NT2/D1 (cell line): Measurements from ENCODE around the gene DPP6.

Source experiments
- DNase-seq: peaks from one replicate; pipeline ENCODE4 v3.0.0-alpha.2; 2011; ENCODE audit warnings: low read depth, low spot score
- H3K27me3 ChIP-seq: 2 replicates; pipeline ENCODE4 v1.6.0; 2011; ENCODE audit warnings: mild to moderate bottlenecking; ENCODE audit not compliant: insufficient read length, insufficient read depth
- H3K36me3 ChIP-seq: 2 replicates; pipeline ENCODE4 v1.6.1; 2011; ENCODE audit warnings: mild to moderate bottlenecking, low read length, mixed read lengths; ENCODE audit not compliant: insufficient read depth, insufficient read length
- H3K4me1 ChIP-seq: 2 replicates; pipeline ENCODE4 v1.5.1; 2011; ENCODE audit not compliant: insufficient read depth, insufficient read length
- H3K4me3 ChIP-seq: 2 replicates; pipeline ENCODE4 v1.5.1; 2011; ENCODE audit warnings: low read depth; ENCODE audit not compliant: insufficient read length
- H3K9ac ChIP-seq: 2 replicates; pipeline ENCODE4 v1.6.0; 2011; ENCODE audit warnings: low read depth; ENCODE audit not compliant: insufficient read length
- H3K9me3 ChIP-seq: 2 replicates; pipeline ENCODE4 v1.5.1; 2011; ENCODE audit warnings: mild to moderate bottlenecking, low read length; ENCODE audit not compliant: insufficient read depth
- SUZ12 ChIP-seq: IDR thresholded peaks from 2 replicates; pipeline ENCODE4 v1.6.1; 2011; ENCODE audit not compliant: insufficient read length, insufficient read depth; ENCODE audit errors: extremely low read depth
- YY1 ChIP-seq: IDR thresholded peaks from 2 replicates; pipeline ENCODE4 v1.6.1; 2011; ENCODE audit not compliant: insufficient read length, insufficient read depth
- ZNF274 ChIP-seq: IDR thresholded peaks from 2 replicates; pipeline ENCODE4 v1.6.1; 2011; ENCODE audit warnings: mild to moderate bottlenecking, low read depth, low read length

Gene DPP6

GRCh38 chr7:154256150-154256549 is 204.0 kb downstream of the DPP6 start:
- Histone ChIP-seq H3K4me1 (no peaks in the 10 kb centered on the region), H3K27me3 (no peaks in the 10 kb centered on the region), H3K9ac (no peak overlapping the region), H3K9me3 (no peaks in the 10 kb centered on the region), H3K36me3 (no peaks in the 10 kb centered on the region), H3K4me3 (no peak overlapping the region)
- TF ChIP-seq YY1, result no peak
- no peak for DNase-seq

DNA sequence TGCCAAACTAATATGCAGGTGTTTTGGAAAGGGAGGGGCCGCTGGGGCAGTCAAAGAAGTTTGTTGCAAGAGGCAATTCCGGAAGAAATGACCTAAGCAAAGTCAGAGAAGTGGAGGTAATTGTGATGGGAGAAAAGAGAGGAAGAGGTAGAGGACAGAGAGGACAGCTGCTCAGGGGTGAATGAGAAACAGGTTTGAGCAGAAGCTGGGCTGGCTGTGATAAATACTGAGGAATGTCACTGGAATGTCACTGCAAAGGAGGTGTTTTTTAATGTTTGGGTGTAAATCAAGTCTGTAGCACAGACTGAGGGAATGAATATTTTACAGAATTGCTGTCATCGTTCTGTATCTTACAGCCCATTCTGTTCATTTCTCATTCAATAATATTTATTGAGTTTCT is 207.2 kb downstream of the DPP6 start:
- H3K9ac ChIP-seq, result no peak overlapping the region
- H3K9me3 ChIP-seq, result no peaks in the 10 kb centered on the region
- no peak for DNase-seq
- no peaks in the 10 kb centered on the region for H3K36me3 ChIP-seq
- TF ChIP-seq YY1 (no peak), SUZ12 (no peak), ZNF274 (no peak)
- no peaks in the 10 kb centered on the region for H3K27me3 ChIP-seq
- no peak overlapping the region for H3K4me3 ChIP-seq
- H3K4me1 ChIP-seq, result no peaks in the 10 kb centered on the region

- Histone ChIP-seq H3K9ac (no peak overlapping the region), H3K9me3 (no peaks in the 10 kb centered on the region), H3K36me3 (no peaks in the 10 kb centered on the region), H3K27me3 (no peaks in the 10 kb centered on the region), H3K4me1 (no peaks in the 10 kb centered on the region), H3K4me3 (no peak overlapping the region)
- TF ChIP-seq SUZ12, result no peak
- TF ChIP-seq YY1, result no peak
- TF ChIP-seq ZNF274, result no peak
- no peak for DNase-seq
Observed at GRCh38 chr7:154287356-154287755, 235.2 kb downstream of the DPP6 start.

GRCh38 chr7:154289119-154289518 is 236.9 kb downstream of the DPP6 start:
- Histone ChIP-seq H3K4me1 (no peaks in the 10 kb centered on the region), H3K9ac (no peak overlapping the region), H3K9me3 (no peaks in the 10 kb centered on the region), H3K4me3 (no peak overlapping the region), H3K27me3 (no peaks in the 10 kb centered on the region), H3K36me3 (no peaks in the 10 kb centered on the region)
- DNase-seq, result no peak
- TF ChIP-seq YY1, result no peak
- TF ChIP-seq SUZ12, result no peak
- no peak for TF ChIP-seq ZNF274

DNA sequence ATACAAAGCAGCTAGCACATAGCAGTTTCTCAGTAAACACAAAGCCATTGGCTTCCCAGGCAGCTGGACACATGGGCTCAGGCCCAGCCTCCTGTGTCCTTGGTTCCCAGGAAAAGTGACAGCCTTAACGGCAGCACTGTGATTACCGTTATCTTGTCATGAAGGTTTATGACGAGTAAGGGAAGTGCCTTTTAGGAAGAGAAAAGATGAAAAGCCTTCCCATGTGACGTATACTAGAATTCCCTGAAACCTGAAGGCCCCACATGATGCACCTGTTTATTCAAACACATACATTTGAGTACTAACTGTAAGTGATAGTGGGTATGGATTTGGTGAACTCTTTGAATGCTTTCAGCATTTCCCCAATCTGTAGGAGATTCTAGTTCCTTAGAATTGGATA is 244.2 kb downstream of the DPP6 start:
- no peaks in the 10 kb centered on the region for H3K27me3 ChIP-seq
- no peaks in the 10 kb centered on the region for H3K9me3 ChIP-seq
- no peaks in the 10 kb centered on the region for H3K36me3 ChIP-seq
- H3K4me3 ChIP-seq, result no peak overlapping the region
- TF ChIP-seq YY1 (no peak), SUZ12 (no peak)
- no peak overlapping the region for H3K9ac ChIP-seq
- DNase-seq, result no peak
- H3K4me1 ChIP-seq, result no peaks in the 10 kb centered on the region

GRCh38 chr7:154299736-154300135 is 247.5 kb downstream of the DPP6 start:
- H3K36me3 ChIP-seq, result no peaks in the 10 kb centered on the region
- TF ChIP-seq SUZ12 (no peak), YY1 (no peak), ZNF274 (no peak)
- H3K27me3 ChIP-seq, result peaks cover 8% of the 10 kb centered on the region
- H3K4me3 ChIP-seq, result no peak overlapping the region
- DNase-seq, result no peak
- H3K4me1 ChIP-seq, result no peaks in the 10 kb centered on the region
- H3K9me3 ChIP-seq, result no peaks in the 10 kb centered on the region
- no peak overlapping the region for H3K9ac ChIP-seq

GRCh38 chr7:154302380-154302779 is 250.2 kb downstream of the DPP6 start:
- Histone ChIP-seq H3K9me3 (no peaks in the 10 kb centered on the region), H3K4me1 (no peaks in the 10 kb centered on the region), H3K4me3 (no peak overlapping the region), H3K9ac (no peak overlapping the region), H3K36me3 (no peaks in the 10 kb centered on the region), H3K27me3 (peaks cover 18% of the 10 kb centered on the region)
- TF ChIP-seq SUZ12, result no peak
- TF ChIP-seq YY1, result no peak
- no peak for TF ChIP-seq ZNF274
- no peak for DNase-seq

GRCh38 chr7:154304231-154304630 is 252.0 kb downstream of the DPP6 start:
- no peaks in the 10 kb centered on the region for H3K4me1 ChIP-seq
- peak overlapping the region; percentile 39 for H3K4me3 ChIP-seq
- peaks cover 18% of the 10 kb centered on the region for H3K27me3 ChIP-seq
- DNase-seq, result no peak
- H3K36me3 ChIP-seq, result no peaks in the 10 kb centered on the region
- TF ChIP-seq ZNF274, result no peak
- no peak for TF ChIP-seq SUZ12
- TF ChIP-seq YY1, result no peak
- H3K9ac ChIP-seq, result no peak overlapping the region
- no peaks in the 10 kb centered on the region for H3K9me3 ChIP-seq
